ENCODE measurements around the gene LRRC7.

- TF ChIP-seq CTCF (IDR thresholded peaks at IDR 0.05) (no peak), POLR2A (IDR thresholded peaks at IDR 0.05) (no peak)
Observed at GRCh38 chr1:69862906-69863305, 295.2 kb downstream of the LRRC7 start.

All from gastroesophageal sphincter (tissue), 3 donors.